ENCODE data around the gene ZNF174.

Gene ZNF174

GRCh38 chr16:3400779-3401688, at the start of gene ZNF174, which contains the start of gene ZSCAN32:
TSS of gene ZNF174 (plus strand) at chr16:3401215. CDS start at chr16:3402005, 790 bp downstream.
TSS of gene ZSCAN32 (minus strand) at chr16:3401004. CDS start at chr16:3397557, 3,447 bp downstream.
- peak; percentile 99 for DNase-seq

- no peak for DNase-seq
These were observed 45.4 kb upstream of the ZNF174 start, which contains the start of gene OR2C1 for GRCh38 chr16:3355589-3355988. TSS of gene OR2C1 (plus strand) at chr16:3355889. CDS start at chr16:3355941, 52 bp downstream.

GRCh38 chr16:3356118-3356517, 44.9 kb upstream of the ZNF174 start:
- no peak for DNase-seq

GRCh38 chr16:3358871-3359270, 42.1 kb upstream of the ZNF174 start:
- no peak for DNase-seq

GRCh38 chr16:3362931-3363330, 38.1 kb upstream of the ZNF174 start:
- no peak for DNase-seq

- no peak for DNase-seq
These were observed 37.2 kb upstream of the ZNF174 start for GRCh38 chr16:3363793-3364192.

- peak; percentile 90 for DNase-seq
These were observed 36.1 kb upstream of the ZNF174 start for GRCh38 chr16:3364774-3365427.

- no peak for DNase-seq
These were observed 31.9 kb upstream of the ZNF174 start for GRCh38 chr16:3369073-3369472.

GRCh38 chr16:3375680-3376079, 25.3 kb upstream of the ZNF174 start:
- DNase-seq: no peak

- DNase-seq: no peak
These were observed 23.1 kb upstream of the ZNF174 start for GRCh38 chr16:3377917-3378316.

- no peak for DNase-seq
These were observed 18.0 kb upstream of the ZNF174 start for GRCh38 chr16:3383045-3383448.

- no peak for DNase-seq
These were observed 12.7 kb upstream of the ZNF174 start for GRCh38 chr16:3388325-3388724.

GRCh38 chr16:3389663-3390338, 11.2 kb upstream of the ZNF174 start:
- DNase-seq: no peak

- DNase-seq: no peak
These were observed 603 bp upstream of the ZNF174 start for GRCh38 chr16:3400446-3400778.

- no peak for DNase-seq
These were observed 843 bp downstream of the ZNF174 start for GRCh38 chr16:3401719-3402397.

GRCh38 chr16:3408561-3409197, 7.7 kb downstream of the ZNF174 start:
- DNase-seq: no peak

GRCh38 chr16:3413730-3414379, 12.8 kb downstream of the ZNF174 start:
- no peak for DNase-seq

GRCh38 chr16:3431779-3432219, 30.8 kb downstream of the ZNF174 start:
- peak; percentile 42 for DNase-seq

- DNase-seq: no peak
These were observed 33.4 kb downstream of the ZNF174 start for GRCh38 chr16:3434373-3434772.

- no peak for DNase-seq
These were observed 38.6 kb downstream of the ZNF174 start for GRCh38 chr16:3439637-3440036.
